Placental pericyte (primary cell): ENCODE measurements around the gene TRIML2. TPM values are rescaled to one million over a fixed set of nuclear protein-coding genes. Genes with fewer than 3 reads are reported as not detected.

ENCODE experiments used
- small RNA-seq: library from RNA; depleted of rRNA; stranded (forward); fragments of <200 nt; gene quantifications from one replicate; pipeline ENCODE3, GENCODE V24; 2012; ENCODE audit warnings: low replicate concordance
- total RNA-seq: library from RNA; depleted of rRNA; stranded (reverse); fragments of >200 nt; gene quantifications from 2 replicates; pipeline ENCODE4 v1.2.3, GENCODE V29; 2012

The TRIML2 gene, protein sequence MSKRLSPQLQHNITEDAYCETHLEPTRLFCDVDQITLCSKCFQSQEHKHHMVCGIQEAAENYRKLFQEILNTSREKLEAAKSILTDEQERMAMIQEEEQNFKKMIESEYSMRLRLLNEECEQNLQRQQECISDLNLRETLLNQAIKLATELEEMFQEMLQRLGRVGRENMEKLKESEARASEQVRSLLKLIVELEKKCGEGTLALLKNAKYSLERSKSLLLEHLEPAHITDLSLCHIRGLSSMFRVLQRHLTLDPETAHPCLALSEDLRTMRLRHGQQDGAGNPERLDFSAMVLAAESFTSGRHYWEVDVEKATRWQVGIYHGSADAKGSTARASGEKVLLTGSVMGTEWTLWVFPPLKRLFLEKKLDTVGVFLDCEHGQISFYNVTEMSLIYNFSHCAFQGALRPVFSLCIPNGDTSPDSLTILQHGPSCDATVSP
- under 0.01 and 3.3 TPM in 2 replicates for total RNA-seq

DNA sequence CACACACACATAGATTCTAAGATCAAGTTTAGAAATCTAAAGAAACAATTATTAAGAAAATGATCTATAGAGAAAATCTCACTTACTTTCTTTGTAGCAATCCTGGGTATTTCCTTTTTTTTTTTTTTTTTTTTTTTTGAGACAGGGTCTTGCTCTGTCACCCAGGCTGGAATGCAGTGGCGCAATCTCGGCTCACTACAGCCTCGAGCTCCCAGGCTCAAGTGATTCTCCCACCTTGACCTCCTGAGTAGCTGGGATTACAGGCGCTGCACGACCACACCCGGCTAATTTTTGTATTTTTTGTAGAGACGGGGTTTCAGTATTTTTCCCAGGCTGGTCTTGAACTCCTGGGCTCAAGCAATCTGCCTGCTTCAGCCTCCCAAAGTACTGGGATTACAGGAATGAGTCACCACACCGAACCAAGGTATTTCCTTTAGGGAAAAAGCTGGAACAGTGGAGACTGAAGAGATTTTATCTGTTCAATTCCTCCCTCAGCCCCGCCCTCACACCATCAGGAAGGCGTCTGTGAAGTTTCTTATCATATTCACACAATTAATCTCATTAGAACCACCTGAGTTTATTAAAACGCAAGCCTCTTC lies at the start of gene TRIML2:
Gene TRIML2 (minus strand): TSS at position 447 of the 599 bp plus-strand sequence. CDS start 4,235 bp downstream, outside the sequence.

DNA sequence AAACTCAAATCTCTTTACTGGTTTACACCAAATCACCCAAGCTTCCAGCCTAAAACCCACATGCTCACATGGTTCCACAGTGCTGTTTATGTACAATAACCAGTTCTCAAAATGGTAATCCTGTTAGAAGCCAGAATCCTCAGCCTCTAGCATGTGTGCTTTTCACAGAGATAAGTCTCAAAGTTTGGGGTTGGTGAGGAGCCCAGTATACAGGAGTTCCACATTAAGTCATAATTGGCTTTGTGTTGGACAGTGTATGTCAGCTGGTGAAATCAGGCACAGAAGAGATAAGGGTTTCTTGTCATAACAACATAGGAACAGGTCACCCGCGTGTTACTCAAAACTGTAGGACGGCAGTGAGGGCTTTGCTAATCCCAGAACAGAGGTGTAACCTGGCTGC lies 29.7 kb upstream of the TRIML2 start, which contains the start of gene TRIML1:
Gene TRIML1 (plus strand): TSS at position 301 of the 400 bp plus-strand sequence. CDS start 118 bp downstream, outside the sequence.

Small RNAs within 50 kb of the gene (small RNA-seq; reads per million reads assigned to genes)
- not detected for gene RNU6-173P

Other genes with a start within 250 kb of the TRIML2 start
- under 0.01 and 0.22 TPM in 2 replicates for gene ZFP42, start 113.8 kb downstream of the TRIML2 start, total RNA-seq
- not detected in 2 replicates for gene TRIML1, start 29.8 kb upstream of the TRIML2 start, total RNA-seq